Prostate gland (tissue), 2 donors: Measurements from ENCODE around the gene TESMIN. TPM values are rescaled to one million over a fixed set of nuclear protein-coding genes. Genes with fewer than 3 reads are reported as not detected.

Experiments used
- DNase-seq: peaks from one replicate; pipeline ENCODE4 v3.0.0-alpha.2; 2019; ENCODE audit warnings: low spot score
- H3K27ac ChIP-seq, 2 donors: fragments of 200-600 bp; sonication (generic); 2 replicates each; pipeline ENCODE4 v1.5.1; 2017 to 2019
- H3K27me3 ChIP-seq: fragments of 200-600 bp; sonication (generic); replicated peaks from 2 replicates; pipeline ENCODE4 v1.5.1; 2019; ENCODE audit not compliant: insufficient read depth
- H3K36me3 ChIP-seq, 2 donors: fragments of 200-600 bp; sonication (generic); 1 replicate in 1 of 2; 2 replicates in 1 of 2; pipeline versions ENCODE4 v1.5.1 to v1.8.1; 2017 to 2019
- H3K4me1 ChIP-seq: fragments of 200-600 bp; sonication (generic); replicated peaks from 2 replicates; pipeline ENCODE4 v1.5.1; 2019
- H3K4me3 ChIP-seq, 2 donors: fragments of 200-600 bp; sonication (generic); 2 replicates each; pipeline ENCODE4 v1.5.1; 2017 to 2019
- H3K9me3 ChIP-seq: fragments of 200-600 bp; sonication (generic); 2 replicates; pipeline ENCODE4 v1.5.1; 2017
- POLR2A ChIP-seq: fragments of 450-650 bp; IDR thresholded peaks from one replicate; pipeline ENCODE4 v1.6.1; 2016; ENCODE audit warnings: antibody characterized with exemption, mild to moderate bottlenecking
- POLR2AphosphoS5 ChIP-seq: sonication (generic); formaldehyde crosslinking; IDR thresholded peaks from one replicate; pipeline ENCODE4 v1.6.1; 2017; ENCODE audit warnings: antibody characterized with exemption
- WGBS: methylation state at CpG from one replicate; pipeline ENCODE4 v1.1.5; 2018; 5-methylcytosine and 5-hydroxymethylcytosine counted together
- intact Hi-C: fragments of 100-400 bp; cut with DNase I; formaldehyde crosslinking; loops from one replicate; pipeline ENCODE4 v1.14.2; 2022
- total RNA-seq, 2 donors: library from RNA; depleted of rRNA; stranded (reverse); fragments of >200 nt; gene quantifications; one replicate each; pipeline ENCODE4 v1.1.0, GENCODE V29; 2016
- TF ChIP-seq, protein P1 (sequence below), 4 experiments: fragments of 200-600 bp in 2 of 4; fragments of 450-650 bp in 2 of 4; sonication (generic) in 2 of 4; IDR thresholded peaks; 1 replicate in 3 of 4; 2 replicates in 1 of 4; pipeline ENCODE4 v1.5.1; 2016 to 2019; ENCODE audit warnings: antibody characterized with exemption in 4 of 4, mild to moderate bottlenecking in 2 of 4, moderate library complexity in 2 of 4

TESMIN gene
- total RNA-seq, 2 donors from 2014 or later, result 20.6 to 24.5 TPM

DNA sequence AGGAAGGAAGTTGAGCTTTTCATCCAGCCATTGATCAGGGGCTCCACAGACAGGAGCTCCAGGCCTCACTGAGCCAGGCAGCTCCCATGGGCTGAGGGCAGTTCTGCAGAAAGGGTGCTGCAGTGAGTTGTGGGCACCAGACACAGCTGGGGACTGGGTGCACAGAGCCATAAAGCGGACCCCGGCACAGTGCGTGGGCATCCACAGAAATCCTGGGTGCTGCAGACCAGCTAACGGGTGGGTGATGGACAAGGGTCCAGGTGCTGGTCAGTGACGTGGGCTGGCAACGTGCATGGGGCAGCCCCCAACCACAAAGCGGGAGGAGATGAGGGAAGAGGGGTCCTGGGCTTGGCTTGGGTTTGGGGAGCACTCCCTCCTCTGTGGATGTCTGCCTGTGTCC is 86.4 kb downstream of the TESMIN start:
- no peaks in the 10 kb centered on the region for H3K36me3 ChIP-seq
- intact Hi-C loops, result no loop called here
- TF ChIP-seq, protein P1, sequence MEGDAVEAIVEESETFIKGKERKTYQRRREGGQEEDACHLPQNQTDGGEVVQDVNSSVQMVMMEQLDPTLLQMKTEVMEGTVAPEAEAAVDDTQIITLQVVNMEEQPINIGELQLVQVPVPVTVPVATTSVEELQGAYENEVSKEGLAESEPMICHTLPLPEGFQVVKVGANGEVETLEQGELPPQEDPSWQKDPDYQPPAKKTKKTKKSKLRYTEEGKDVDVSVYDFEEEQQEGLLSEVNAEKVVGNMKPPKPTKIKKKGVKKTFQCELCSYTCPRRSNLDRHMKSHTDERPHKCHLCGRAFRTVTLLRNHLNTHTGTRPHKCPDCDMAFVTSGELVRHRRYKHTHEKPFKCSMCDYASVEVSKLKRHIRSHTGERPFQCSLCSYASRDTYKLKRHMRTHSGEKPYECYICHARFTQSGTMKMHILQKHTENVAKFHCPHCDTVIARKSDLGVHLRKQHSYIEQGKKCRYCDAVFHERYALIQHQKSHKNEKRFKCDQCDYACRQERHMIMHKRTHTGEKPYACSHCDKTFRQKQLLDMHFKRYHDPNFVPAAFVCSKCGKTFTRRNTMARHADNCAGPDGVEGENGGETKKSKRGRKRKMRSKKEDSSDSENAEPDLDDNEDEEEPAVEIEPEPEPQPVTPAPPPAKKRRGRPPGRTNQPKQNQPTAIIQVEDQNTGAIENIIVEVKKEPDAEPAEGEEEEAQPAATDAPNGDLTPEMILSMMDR (IDR thresholded peaks at IDR 0.05), result no peak
- TF ChIP-seq POLR2AphosphoS5 (no peak), POLR2A (no peak)
- H3K9me3 ChIP-seq, result no peaks in the 10 kb centered on the region
- no peak overlapping the region for H3K4me3 ChIP-seq
- no peak overlapping the region for H3K27ac ChIP-seq
- WGBS, result 97% methylated on average over 7 of the region's 7 CpGs
- H3K27me3 ChIP-seq, result no peaks in the 10 kb centered on the region
- no peaks in the 10 kb centered on the region for H3K4me1 ChIP-seq
- DNase-seq, result no peak

DNA sequence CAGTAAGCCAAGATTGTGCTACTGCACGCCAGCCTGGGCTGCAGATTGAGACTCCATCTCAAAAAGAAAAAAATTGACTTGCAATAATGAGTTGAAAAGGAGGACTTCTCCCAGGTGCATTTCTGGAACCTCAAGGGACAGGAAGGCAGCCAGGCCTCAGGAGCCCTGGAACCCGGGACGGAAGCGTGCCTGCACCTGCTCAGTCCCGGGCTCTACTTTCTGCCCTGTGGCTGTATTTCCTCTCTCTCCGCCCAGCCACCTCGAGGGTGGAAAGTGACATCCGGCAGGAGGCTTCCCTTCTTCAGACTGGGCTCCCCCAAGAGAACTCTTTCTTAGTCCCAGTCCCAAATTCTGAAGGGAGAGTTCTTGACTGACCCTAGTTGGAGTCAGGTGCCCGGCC is 87.2 kb downstream of the TESMIN start:
- intact Hi-C loops, result no loop called here

DNA sequence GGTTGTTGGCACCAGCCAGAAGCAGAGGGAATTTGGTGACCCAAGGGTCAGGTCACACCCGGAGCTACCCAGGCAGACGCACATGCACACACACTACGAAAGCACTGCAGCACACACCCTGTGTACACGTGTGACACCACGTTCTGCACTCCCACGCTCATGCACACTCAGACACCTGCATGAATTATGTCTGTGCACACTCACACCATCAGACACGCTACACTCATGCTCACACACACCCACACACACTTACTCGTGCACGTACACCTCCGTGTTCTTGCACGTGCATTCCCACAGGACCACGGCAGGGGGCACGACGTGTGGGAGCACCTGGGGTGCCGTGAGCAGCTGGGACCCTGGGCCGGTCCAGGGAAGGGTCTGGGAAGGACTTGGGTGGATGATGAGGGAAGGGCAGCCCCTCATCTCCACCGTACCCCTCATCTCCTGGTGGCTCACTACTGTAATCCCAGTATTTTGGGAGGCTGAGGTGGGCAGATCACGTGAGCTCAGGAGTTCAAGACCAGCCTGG is 87.8 kb downstream of the TESMIN start:
- no peaks in the 10 kb centered on the region for H3K9me3 ChIP-seq
- intact Hi-C loops, result no loop called here
- DNase-seq, result no peak
- 92% methylated on average over 18 of the region's 18 CpGs for WGBS
- H3K4me1 ChIP-seq, result peaks cover 2% of the 10 kb centered on the region
- H3K36me3 ChIP-seq, result no peaks in the 10 kb centered on the region
- TF ChIP-seq, protein P1 (IDR thresholded peaks at IDR 0.05), result no peak
- no peak for TF ChIP-seq POLR2A
- no peak for TF ChIP-seq POLR2AphosphoS5
- H3K27me3 ChIP-seq, result no peaks in the 10 kb centered on the region
- no peak overlapping the region for H3K27ac ChIP-seq
- no peak overlapping the region for H3K4me3 ChIP-seq

More for the DNA sequence above, 87.2 kb downstream of the TESMIN start:
- no peak overlapping the region for H3K4me3 ChIP-seq
- no peaks in the 10 kb centered on the region for H3K27me3 ChIP-seq
- no peaks in the 10 kb centered on the region for H3K9me3 ChIP-seq
- H3K4me1 ChIP-seq, result peaks cover 2% of the 10 kb centered on the region
- no peak for DNase-seq
- TF ChIP-seq POLR2A (no peak), POLR2AphosphoS5 (no peak)
- TF ChIP-seq, protein P1 (IDR thresholded peaks at IDR 0.05), result no peak
- no peaks in the 10 kb centered on the region for H3K36me3 ChIP-seq
- WGBS, result 79% methylated on average over 9 of the region's 9 CpGs
- H3K27ac ChIP-seq, result no peak overlapping the region

DNA sequence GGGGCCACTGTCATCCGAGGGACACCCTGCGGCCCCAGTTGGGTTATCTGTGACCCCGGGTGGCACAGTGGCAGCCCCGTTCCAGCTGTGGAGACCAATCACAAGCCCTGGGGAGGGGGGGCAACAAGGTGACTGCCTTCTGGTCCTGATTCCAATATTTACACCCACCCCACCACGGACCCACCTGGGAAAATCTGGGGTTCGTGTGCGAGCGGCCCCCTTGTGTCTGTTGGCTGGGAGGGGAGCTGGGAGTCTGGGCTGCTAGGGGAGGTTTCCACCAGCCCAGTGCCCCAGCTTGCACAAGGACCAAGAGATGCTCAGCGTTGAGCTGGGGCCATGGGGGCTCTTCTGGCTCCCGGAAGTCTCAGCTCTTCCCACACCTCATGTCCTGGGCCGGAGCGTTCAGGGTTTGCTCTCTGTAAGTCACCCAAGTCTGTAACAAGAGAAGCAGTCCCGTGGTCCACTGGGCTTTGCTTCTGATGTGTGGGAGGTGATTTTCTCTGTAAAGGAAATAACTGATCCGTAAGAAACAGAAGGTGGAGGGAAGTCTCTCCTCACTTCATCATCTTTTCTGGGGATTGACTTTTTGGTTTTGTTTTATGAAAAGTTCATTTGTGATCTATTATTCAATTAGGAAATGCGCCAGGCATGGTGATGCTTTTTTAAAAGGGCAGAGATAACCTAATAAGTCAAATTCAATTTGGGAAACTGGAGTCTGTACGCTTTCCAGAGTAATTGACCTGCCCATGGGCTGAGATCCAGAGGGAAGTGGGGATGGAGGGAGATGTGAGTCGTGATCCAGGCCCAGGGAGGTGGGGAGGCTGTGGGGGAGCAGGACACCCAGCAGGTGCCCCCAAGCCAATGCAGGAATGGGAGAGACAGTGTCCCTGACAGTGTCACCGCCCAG is 89.4 kb downstream of the TESMIN start:
- no peak for DNase-seq
- no peaks in the 10 kb centered on the region for H3K27me3 ChIP-seq
- H3K9me3 ChIP-seq, result no peaks in the 10 kb centered on the region
- intact Hi-C loops, result no loop called here
- no peak overlapping the region for H3K4me3 ChIP-seq
- 86% methylated on average over 17 of the region's 18 CpGs for WGBS
- H3K36me3 ChIP-seq, result no peaks in the 10 kb centered on the region
- TF ChIP-seq POLR2A (no peak), POLR2AphosphoS5 (no peak)
- peaks cover 2% of the 10 kb centered on the region for H3K4me1 ChIP-seq
- no peak overlapping the region for H3K27ac ChIP-seq

DNA sequence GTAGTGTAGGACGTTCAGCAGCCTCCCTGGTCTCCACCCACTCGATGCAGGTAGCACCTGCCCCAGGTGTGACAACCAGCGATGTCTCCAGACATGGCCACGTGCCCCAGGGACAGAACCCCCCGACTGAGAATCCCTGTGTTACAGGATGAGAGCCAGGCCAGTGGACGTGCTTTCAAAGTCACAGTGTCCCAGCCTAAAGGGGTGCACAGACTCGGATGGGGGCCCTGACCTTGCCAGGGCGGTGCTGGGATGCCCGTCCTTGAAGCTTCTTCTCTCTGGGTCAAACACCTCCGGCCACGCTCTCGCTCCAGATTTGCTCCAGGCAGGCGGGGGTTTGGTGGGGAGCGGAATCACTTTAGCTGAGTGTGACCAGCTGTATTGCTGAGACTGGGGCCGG is 90.3 kb downstream of the TESMIN start:
- WGBS, result 92% methylated on average over 14 of the region's 15 CpGs
- Histone ChIP-seq H3K27me3 (no peaks in the 10 kb centered on the region), H3K9me3 (no peaks in the 10 kb centered on the region), H3K4me3 (no peak overlapping the region), H3K27ac (no peak overlapping the region), H3K4me1 (peaks cover 2% of the 10 kb centered on the region), H3K36me3 (no peaks in the 10 kb centered on the region)
- no peak for DNase-seq
- TF ChIP-seq, protein P1 (IDR thresholded peaks at IDR 0.05), result no peak
- TF ChIP-seq POLR2A, result no peak
- TF ChIP-seq POLR2AphosphoS5, result no peak
- intact Hi-C loops, result no loop called here
